ENCODE measurements around the gene NAT8L.
"Not testable (repeated sequence)": the region's sequence is repeated elsewhere in the genome, so short reads cannot be mapped to it uniquely, and the experiment has no call there.

NAT8L gene

GRCh38 chr4:2059046-2059725 lies at the start of gene NAT8L:
Gene NAT8L, plus strand, starts transcription at chr4:2059327. Its CDS starts 185 bp downstream, at chr4:2059512.
- in situ Hi-C loops (cut with MboI; ENCODE audit: low sequenced_read_pairs) = no loop called here

- in situ Hi-C loops (cut with MboI; ENCODE audit: low sequenced_read_pairs) = no loop called here
Observed at GRCh38 chr4:2009651-2010233, 49.4 kb upstream of the NAT8L start.

- in situ Hi-C loops (cut with MboI; ENCODE audit: low sequenced_read_pairs) = no loop called here
Observed at GRCh38 chr4:2011583-2011982, 47.5 kb upstream of the NAT8L start.

GRCh38 chr4:2015008-2015407 lies 44.1 kb upstream of the NAT8L start:
- in situ Hi-C loops (cut with MboI; ENCODE audit: low sequenced_read_pairs) = no loop called here

GRCh38 chr4:2021358-2022018 lies 37.6 kb upstream of the NAT8L start:
- in situ Hi-C loops (cut with MboI; ENCODE audit: low sequenced_read_pairs) = not testable (repeated sequence)

GRCh38 chr4:2024683-2025082 lies 34.4 kb upstream of the NAT8L start:
- in situ Hi-C loops (cut with MboI; ENCODE audit: low sequenced_read_pairs) = no loop called here

- in situ Hi-C loops (cut with MboI; ENCODE audit: low sequenced_read_pairs) = no loop called here
Observed at GRCh38 chr4:2025817-2026216, 33.3 kb upstream of the NAT8L start.

- in situ Hi-C loops (cut with MboI; ENCODE audit: low sequenced_read_pairs) = not testable (repeated sequence)
Observed at GRCh38 chr4:2027120-2027519, 32.0 kb upstream of the NAT8L start.

GRCh38 chr4:2031161-2031560 lies 28.0 kb upstream of the NAT8L start:
- in situ Hi-C loops (cut with MboI; ENCODE audit: low sequenced_read_pairs) = not testable (repeated sequence)

- in situ Hi-C loops (cut with MboI; ENCODE audit: low sequenced_read_pairs) = no loop called here
Observed at GRCh38 chr4:2036327-2036726, 22.8 kb upstream of the NAT8L start.

GRCh38 chr4:2036866-2037265 lies 22.3 kb upstream of the NAT8L start:
- in situ Hi-C loops (cut with MboI; ENCODE audit: low sequenced_read_pairs) = no loop called here

- in situ Hi-C loops (cut with MboI; ENCODE audit: low sequenced_read_pairs) = no loop called here
Observed at GRCh38 chr4:2040391-2041238, 18.5 kb upstream of the NAT8L start.

- in situ Hi-C loops (cut with MboI; ENCODE audit: low sequenced_read_pairs) = no loop called here
Observed at GRCh38 chr4:2041239-2042130, 17.6 kb upstream of the NAT8L start.

GRCh38 chr4:2042204-2042946 lies 16.8 kb upstream of the NAT8L start:
- in situ Hi-C loops (cut with MboI; ENCODE audit: low sequenced_read_pairs) = no loop called here

GRCh38 chr4:2042947-2043395 lies 16.2 kb upstream of the NAT8L start:
- in situ Hi-C loops (cut with MboI; ENCODE audit: low sequenced_read_pairs) = no loop called here

GRCh38 chr4:2043396-2044118 lies 15.6 kb upstream of the NAT8L start:
- in situ Hi-C loops (cut with MboI; ENCODE audit: low sequenced_read_pairs) = no loop called here

GRCh38 chr4:2044119-2044485 lies 15.0 kb upstream of the NAT8L start:
- in situ Hi-C loops (cut with MboI; ENCODE audit: low sequenced_read_pairs) = no loop called here

GRCh38 chr4:2044542-2045517 lies 14.3 kb upstream of the NAT8L start:
- in situ Hi-C loops (cut with MboI; ENCODE audit: low sequenced_read_pairs) = no loop called here

All from HL-60/S4 treated with retinoic acid at 250 ng/mL for 4 days and 3 days (cell line).